Measurements from ENCODE around the gene HDAC2.
A peak's percentile ranks its signal among the peaks of the same experiment; 100 is the strongest.
"Not testable (repeated sequence)": the region's sequence is repeated elsewhere in the genome, so short reads cannot be mapped to it uniquely, and the experiment has no call there.

Gene HDAC2

GRCh38 chr6:113998811-113999210 lies 27.9 kb upstream of the HDAC2 start:
- H3K4me3 ChIP-seq (ENCODE audit: low read length): no peak overlapping the region

GRCh38 chr6:113997116-113997515 lies 26.2 kb upstream of the HDAC2 start:
- Histone ChIP-seq H3K9me3 (ENCODE audit: insufficient read depth, low read depth, low read length) (no peaks in the 10 kb centered on the region), H3K4me1 (ENCODE audit: insufficient read depth, low read length) (peaks cover 8% of the 10 kb centered on the region; the same call in 1 of the 2 replicates), H3K27ac (ENCODE audit: low read length) (no peak overlapping the region), H3K9ac (ENCODE audit: low read depth, low read length) (no peak overlapping the region), H3K27me3 (ENCODE audit: insufficient read depth, low read length) (no peaks in the 10 kb centered on the region), H3K36me3 (ENCODE audit: insufficient read depth, low read depth, low read length) (no peaks in the 10 kb centered on the region), H3K4me3 (ENCODE audit: low read length) (no peak overlapping the region)

More at GRCh38 chr6:113998811-113999210, 27.9 kb upstream of the HDAC2 start:
- Histone ChIP-seq H3K27ac (ENCODE audit: low read length) (no peak overlapping the region), H3K9ac (ENCODE audit: low read depth, low read length) (no peak overlapping the region), H3K27me3 (ENCODE audit: insufficient read depth, low read length) (no peaks in the 10 kb centered on the region), H3K9me3 (ENCODE audit: insufficient read depth, low read depth, low read length) (no peaks in the 10 kb centered on the region), H3K36me3 (ENCODE audit: insufficient read depth, low read depth, low read length) (no peaks in the 10 kb centered on the region), H3K4me1 (ENCODE audit: insufficient read depth, low read length) (peaks cover 13% of the 10 kb centered on the region; the same call in 1 of the 2 replicates)

- Histone ChIP-seq H3K4me1 (ENCODE audit: insufficient read depth, low read length) (peaks cover 8% of the 10 kb centered on the region; the same call in 1 of the 2 replicates), H3K4me3 (ENCODE audit: low read length) (no peak overlapping the region), H3K27ac (ENCODE audit: low read length) (no peak overlapping the region), H3K36me3 (ENCODE audit: insufficient read depth, low read depth, low read length) (no peaks in the 10 kb centered on the region), H3K9ac (ENCODE audit: low read depth, low read length) (no peak overlapping the region), H3K27me3 (ENCODE audit: insufficient read depth, low read length) (no peaks in the 10 kb centered on the region), H3K9me3 (ENCODE audit: insufficient read depth, low read depth, low read length) (no peaks in the 10 kb centered on the region)
Observed at GRCh38 chr6:113995634-113996033, 24.7 kb upstream of the HDAC2 start.

GRCh38 chr6:113994934-113995342 lies 24.0 kb upstream of the HDAC2 start:
- H3K4me3 ChIP-seq (ENCODE audit: low read length): no peak overlapping the region
- H3K4me1 ChIP-seq (ENCODE audit: insufficient read depth, low read length): peaks cover 8% of the 10 kb centered on the region; the same call in 1 of the 2 replicates
- no peak overlapping the region for H3K27ac ChIP-seq (ENCODE audit: low read length)

GRCh38 chr6:113989675-113990074 lies 18.7 kb upstream of the HDAC2 start:
- no peaks in the 10 kb centered on the region; the same call in 1 of the 2 replicates for H3K9me3 ChIP-seq (ENCODE audit: insufficient read depth, low read depth, low read length)
- H3K27me3 ChIP-seq (ENCODE audit: insufficient read depth, low read length): no peaks in the 10 kb centered on the region
- H3K4me3 ChIP-seq (ENCODE audit: low read length): no peak overlapping the region
- H3K9ac ChIP-seq (ENCODE audit: low read depth, low read length): no peak overlapping the region
- H3K4me1 ChIP-seq (ENCODE audit: insufficient read depth, low read length): no peaks in the 10 kb centered on the region
- H3K27ac ChIP-seq (ENCODE audit: low read length): no peak overlapping the region
- no peaks in the 10 kb centered on the region for H3K36me3 ChIP-seq (ENCODE audit: insufficient read depth, low read depth, low read length)

More at GRCh38 chr6:113994934-113995342, 24.0 kb upstream of the HDAC2 start:
- Histone ChIP-seq H3K9me3 (ENCODE audit: insufficient read depth, low read depth, low read length) (no peaks in the 10 kb centered on the region; the same call in 1 of the 2 replicates), H3K27me3 (ENCODE audit: insufficient read depth, low read length) (no peaks in the 10 kb centered on the region), H3K36me3 (ENCODE audit: insufficient read depth, low read depth, low read length) (no peaks in the 10 kb centered on the region), H3K9ac (ENCODE audit: low read depth, low read length) (no peak overlapping the region)

- not testable (repeated sequence) for H3K36me3 ChIP-seq (ENCODE audit: insufficient read depth, low read depth, low read length); H3K9me3 ChIP-seq (ENCODE audit: insufficient read depth, low read depth, low read length); H3K4me3 ChIP-seq (ENCODE audit: low read length); H3K27me3 ChIP-seq (ENCODE audit: insufficient read depth, low read length); H3K9ac ChIP-seq (ENCODE audit: low read depth, low read length); H3K27ac ChIP-seq (ENCODE audit: low read length); H3K4me1 ChIP-seq (ENCODE audit: insufficient read depth, low read length)
Observed at GRCh38 chr6:113982675-113983074, 11.7 kb upstream of the HDAC2 start.

- no peaks in the 10 kb centered on the region for H3K36me3 ChIP-seq (ENCODE audit: insufficient read depth, low read depth, low read length)
- no peaks in the 10 kb centered on the region for H3K4me1 ChIP-seq (ENCODE audit: insufficient read depth, low read length)
- no peak overlapping the region for H3K4me3 ChIP-seq (ENCODE audit: low read length)
- no peaks in the 10 kb centered on the region for H3K27me3 ChIP-seq (ENCODE audit: insufficient read depth, low read length)
- H3K9ac ChIP-seq (ENCODE audit: low read depth, low read length): no peak overlapping the region
- no peaks in the 10 kb centered on the region for H3K9me3 ChIP-seq (ENCODE audit: insufficient read depth, low read depth, low read length)
- H3K27ac ChIP-seq (ENCODE audit: low read length): no peak overlapping the region
Observed at GRCh38 chr6:113982055-113982550, 11.2 kb upstream of the HDAC2 start.

- no peak overlapping the region for H3K4me3 ChIP-seq (ENCODE audit: low read length)
- H3K36me3 ChIP-seq (ENCODE audit: insufficient read depth, low read depth, low read length): no peaks in the 10 kb centered on the region
- no peaks in the 10 kb centered on the region for H3K27me3 ChIP-seq (ENCODE audit: insufficient read depth, low read length)
Observed at GRCh38 chr6:113980937-113981554, 10.1 kb upstream of the HDAC2 start.

GRCh38 chr6:113979937-113980336 lies 9.0 kb upstream of the HDAC2 start:
- Histone ChIP-seq H3K36me3 (ENCODE audit: insufficient read depth, low read depth, low read length) (no peaks in the 10 kb centered on the region), H3K9me3 (ENCODE audit: insufficient read depth, low read depth, low read length) (no peaks in the 10 kb centered on the region), H3K27ac (ENCODE audit: low read length) (no peak overlapping the region), H3K4me3 (ENCODE audit: low read length) (no peak overlapping the region), H3K4me1 (ENCODE audit: insufficient read depth, low read length) (no peaks in the 10 kb centered on the region), H3K9ac (ENCODE audit: low read depth, low read length) (no peak overlapping the region), H3K27me3 (ENCODE audit: insufficient read depth, low read length) (no peaks in the 10 kb centered on the region)

More at GRCh38 chr6:113980937-113981554, 10.1 kb upstream of the HDAC2 start:
- H3K9me3 ChIP-seq (ENCODE audit: insufficient read depth, low read depth, low read length): no peaks in the 10 kb centered on the region
- no peak overlapping the region for H3K9ac ChIP-seq (ENCODE audit: low read depth, low read length)
- no peak overlapping the region for H3K27ac ChIP-seq (ENCODE audit: low read length)
- H3K4me1 ChIP-seq (ENCODE audit: insufficient read depth, low read length): no peaks in the 10 kb centered on the region

- Histone ChIP-seq H3K4me1 (ENCODE audit: insufficient read depth, low read length) (no peaks in the 10 kb centered on the region), H3K9ac (ENCODE audit: low read depth, low read length) (no peak overlapping the region), H3K4me3 (ENCODE audit: low read length) (no peak overlapping the region), H3K36me3 (ENCODE audit: insufficient read depth, low read depth, low read length) (no peaks in the 10 kb centered on the region), H3K9me3 (ENCODE audit: insufficient read depth, low read depth, low read length) (no peaks in the 10 kb centered on the region), H3K27ac (ENCODE audit: low read length) (no peak overlapping the region), H3K27me3 (ENCODE audit: insufficient read depth, low read length) (no peaks in the 10 kb centered on the region)
Observed at GRCh38 chr6:113978084-113978675, 7.2 kb upstream of the HDAC2 start.

GRCh38 chr6:113976806-113977205 lies 5.9 kb upstream of the HDAC2 start:
- H3K27me3 ChIP-seq (ENCODE audit: insufficient read depth, low read length): peaks cover 2% of the 10 kb centered on the region; the same call in 1 of the 2 replicates
- no peak overlapping the region for H3K9ac ChIP-seq (ENCODE audit: low read depth, low read length)
- no peaks in the 10 kb centered on the region for H3K36me3 ChIP-seq (ENCODE audit: insufficient read depth, low read depth, low read length)
- no peaks in the 10 kb centered on the region for H3K9me3 ChIP-seq (ENCODE audit: insufficient read depth, low read depth, low read length)
- H3K27ac ChIP-seq (ENCODE audit: low read length): no peak overlapping the region
- no peaks in the 10 kb centered on the region for H3K4me1 ChIP-seq (ENCODE audit: insufficient read depth, low read length)
- no peak overlapping the region for H3K4me3 ChIP-seq (ENCODE audit: low read length)

GRCh38 chr6:113971741-113972140 lies 793 bp upstream of the HDAC2 start:
- no peak overlapping the region for H3K27ac ChIP-seq (ENCODE audit: low read length)
- H3K9me3 ChIP-seq (ENCODE audit: insufficient read depth, low read depth, low read length): no peaks in the 10 kb centered on the region
- H3K4me1 ChIP-seq (ENCODE audit: insufficient read depth, low read length): peaks cover 18% of the 10 kb centered on the region; the same call in 1 of the 2 replicates
- no peak overlapping the region for H3K9ac ChIP-seq (ENCODE audit: low read depth, low read length)
- H3K4me3 ChIP-seq (ENCODE audit: low read length): peak overlapping the region; percentile 96
- no peaks in the 10 kb centered on the region for H3K36me3 ChIP-seq (ENCODE audit: insufficient read depth, low read depth, low read length)
- H3K27me3 ChIP-seq (ENCODE audit: insufficient read depth, low read length): peaks cover 4% of the 10 kb centered on the region; the same call in 1 of the 2 replicates

All from iPS-20b (cell line).